Frontal cortex (tissue), 4 donors: ENCODE measurements around the gene STK11. TPM values are rescaled to one million over a fixed set of nuclear protein-coding genes. Genes with fewer than 3 reads are reported as not detected.

Experiments used
- DNase-seq, 2 donors: peaks; one replicate each; pipeline ENCODE4 v3.0.0; 2012; ENCODE audit warnings: low spot score in 2 of 2
- FAIRE-seq: peaks from 2 replicates; lab custom pipeline; 2012; peaks lifted over from hg19 to GRCh38; lab: Jason Lieb, UNC
- total RNA-seq: library from RNA; depleted of rRNA; stranded (reverse); fragments of >200 nt; gene quantifications from one replicate; pipeline ENCODE4 v1.2.3, GENCODE V29; 2014
- donor health status: control.
- donor health status: control.
- donor health status: control.

The STK11 gene
- 45.7 TPM for total RNA-seq

GRCh38 chr19:1205114-1206099 lies at the start of gene STK11:
STK11 (plus strand) TSS chr19:1205778; CDS start chr19:1206914, 1,136 bp downstream.
- no peak for FAIRE-seq

DNA sequence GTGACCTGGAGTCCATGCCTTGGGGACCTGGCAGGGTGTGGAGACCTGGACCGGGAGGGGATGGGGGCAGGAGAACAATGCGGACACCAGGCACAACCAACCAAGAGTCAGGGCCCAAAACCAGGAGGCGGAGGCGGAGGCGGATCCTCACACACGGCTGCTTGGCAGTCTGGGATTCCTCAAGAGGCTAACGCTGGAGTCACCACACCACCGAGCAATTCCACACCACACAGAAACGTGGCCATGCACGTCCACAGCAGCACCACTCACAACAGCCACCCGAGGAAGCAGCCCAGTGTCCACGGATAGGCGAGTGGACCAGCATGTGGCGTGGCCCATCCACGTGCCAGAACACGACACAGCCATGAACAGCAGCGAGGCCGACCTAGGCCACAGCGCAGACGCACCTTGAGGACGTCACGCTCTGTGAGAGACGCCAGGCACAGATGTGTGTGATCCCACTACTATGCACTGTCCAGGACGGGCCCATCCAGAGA lies 49.2 kb upstream of the STK11 start:
- no peak for FAIRE-seq
- DNase-seq = no peak

More at GRCh38 chr19:1205114-1206099, at the start of gene STK11:
- DNase-seq = peak; percentile 99

- FAIRE-seq (no peak), DNase-seq (no peak)
These were observed 48.6 kb upstream of the STK11 start for GRCh38 chr19:1156830-1157615.

DNA sequence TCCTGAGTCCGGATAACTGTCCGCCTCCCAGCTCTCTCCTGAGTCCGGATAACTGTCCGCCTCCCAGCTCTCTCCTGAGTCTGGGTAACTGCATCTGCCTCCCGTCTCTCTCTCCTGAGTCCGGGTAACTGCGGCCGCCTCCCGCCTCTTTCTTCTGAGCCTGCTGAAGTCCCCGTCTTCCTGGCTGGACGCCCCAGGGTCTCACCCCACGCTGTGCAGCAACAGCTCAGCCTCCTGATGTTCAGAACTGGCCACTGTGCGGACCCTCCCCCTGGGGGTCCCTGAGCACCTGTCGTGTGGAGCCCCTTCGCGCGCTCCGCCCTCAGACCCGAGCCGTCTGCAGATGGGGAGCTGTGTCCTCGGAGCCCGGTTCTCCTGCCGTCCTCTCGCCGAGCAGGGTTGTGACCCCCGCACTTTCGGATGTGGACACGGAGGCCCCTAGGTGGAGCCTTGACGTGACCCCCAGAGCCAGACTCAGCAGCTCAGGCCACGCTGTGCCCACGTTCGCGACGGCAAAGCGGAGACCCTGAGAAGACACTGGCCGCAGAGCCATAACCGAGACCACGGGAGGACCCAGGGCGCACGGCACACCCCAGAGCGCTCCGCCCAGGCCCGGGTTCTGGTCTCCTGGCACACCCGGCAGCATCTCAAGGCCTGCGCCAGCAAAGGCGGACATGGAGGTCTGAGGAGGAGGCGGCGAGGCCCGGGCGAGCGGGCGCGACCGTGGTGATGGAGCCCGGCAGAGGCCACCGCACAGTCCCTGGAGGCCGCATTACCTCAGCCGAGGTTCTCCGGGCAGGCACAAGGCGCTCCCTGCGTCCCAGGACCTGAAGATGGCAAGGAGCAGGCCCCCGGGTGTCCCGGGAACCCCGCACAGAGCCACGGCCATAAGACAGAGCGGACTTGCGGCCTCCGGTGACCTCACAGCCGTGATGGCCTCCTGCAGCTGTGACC lies 47.4 kb upstream of the STK11 start:
- no peak for FAIRE-seq

GRCh38 chr19:1158885-1159448 lies 46.6 kb upstream of the STK11 start:
- FAIRE-seq = no peak
- no peak for DNase-seq

More for the DNA sequence above, 47.4 kb upstream of the STK11 start:
- no peak for DNase-seq

- no peak for FAIRE-seq
- DNase-seq = no peak
These were observed 45.5 kb upstream of the STK11 start for GRCh38 chr19:1159864-1160595.

DNA sequence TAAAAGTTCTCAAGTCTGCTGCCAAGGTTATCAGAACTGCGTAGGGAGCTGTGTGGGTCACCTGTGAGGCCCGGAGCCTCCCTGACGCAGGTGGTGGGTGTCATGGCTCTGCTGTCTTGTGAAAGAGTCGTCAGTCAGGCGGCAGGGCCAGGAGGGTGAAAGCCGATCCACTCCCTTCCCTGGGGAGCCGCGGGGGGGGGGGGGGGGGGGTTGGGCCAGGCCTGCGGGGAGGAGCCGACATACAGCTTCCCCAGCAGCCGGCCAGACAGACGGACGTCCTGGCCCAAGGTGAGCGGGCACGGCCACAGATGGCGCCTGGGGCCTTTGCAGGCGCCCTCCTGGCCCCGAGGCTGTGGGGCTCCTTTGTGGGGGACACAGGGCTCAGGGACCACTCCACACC lies 43.9 kb upstream of the STK11 start:
- FAIRE-seq (no peak), DNase-seq (no peak)

DNA sequence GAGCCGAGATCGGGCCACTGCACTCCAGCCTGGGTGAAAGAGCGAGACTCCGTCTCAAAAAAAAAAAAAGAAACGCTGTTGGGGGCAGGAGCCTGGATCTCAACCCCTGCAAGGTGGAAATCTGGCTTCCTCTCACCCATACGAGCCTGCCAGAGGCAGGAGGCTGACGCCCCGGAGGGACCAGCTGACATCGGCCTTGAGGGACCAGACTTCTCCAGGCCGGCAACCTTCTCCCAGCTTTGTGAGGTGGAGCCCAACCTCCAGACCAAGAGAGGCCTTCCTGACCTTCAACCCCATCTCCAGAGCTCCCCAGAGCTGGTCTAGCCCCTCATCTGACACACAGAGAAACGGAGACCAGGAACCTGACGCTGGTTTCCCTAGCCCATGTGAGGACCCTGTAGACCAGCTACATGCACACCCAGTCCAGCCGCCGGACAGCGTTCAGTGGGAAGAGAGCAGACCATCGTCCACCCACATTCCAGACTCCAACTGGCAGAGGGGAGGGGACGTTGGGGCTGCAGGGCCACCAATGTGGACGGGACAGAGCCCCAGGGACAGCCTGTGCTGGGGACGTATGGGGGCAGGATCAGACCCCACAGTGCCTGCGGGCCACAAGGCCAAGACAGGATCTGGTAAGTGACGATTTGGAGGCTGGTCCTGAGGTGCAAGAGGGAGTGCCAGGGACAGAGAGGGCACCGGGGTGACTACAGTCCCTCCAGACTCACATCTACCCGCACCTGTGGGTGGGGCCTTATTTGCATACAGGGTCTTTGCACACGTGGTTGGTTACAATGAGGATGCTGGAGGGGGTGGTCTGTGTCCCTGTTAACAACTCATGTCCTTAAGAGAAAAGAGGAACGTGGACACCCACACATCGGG lies 42.9 kb upstream of the STK11 start:
- no peak for DNase-seq
- FAIRE-seq = no peak

GRCh38 chr19:1163283-1163933 lies 42.2 kb upstream of the STK11 start:
- DNase-seq = no peak
- FAIRE-seq = no peak

DNA sequence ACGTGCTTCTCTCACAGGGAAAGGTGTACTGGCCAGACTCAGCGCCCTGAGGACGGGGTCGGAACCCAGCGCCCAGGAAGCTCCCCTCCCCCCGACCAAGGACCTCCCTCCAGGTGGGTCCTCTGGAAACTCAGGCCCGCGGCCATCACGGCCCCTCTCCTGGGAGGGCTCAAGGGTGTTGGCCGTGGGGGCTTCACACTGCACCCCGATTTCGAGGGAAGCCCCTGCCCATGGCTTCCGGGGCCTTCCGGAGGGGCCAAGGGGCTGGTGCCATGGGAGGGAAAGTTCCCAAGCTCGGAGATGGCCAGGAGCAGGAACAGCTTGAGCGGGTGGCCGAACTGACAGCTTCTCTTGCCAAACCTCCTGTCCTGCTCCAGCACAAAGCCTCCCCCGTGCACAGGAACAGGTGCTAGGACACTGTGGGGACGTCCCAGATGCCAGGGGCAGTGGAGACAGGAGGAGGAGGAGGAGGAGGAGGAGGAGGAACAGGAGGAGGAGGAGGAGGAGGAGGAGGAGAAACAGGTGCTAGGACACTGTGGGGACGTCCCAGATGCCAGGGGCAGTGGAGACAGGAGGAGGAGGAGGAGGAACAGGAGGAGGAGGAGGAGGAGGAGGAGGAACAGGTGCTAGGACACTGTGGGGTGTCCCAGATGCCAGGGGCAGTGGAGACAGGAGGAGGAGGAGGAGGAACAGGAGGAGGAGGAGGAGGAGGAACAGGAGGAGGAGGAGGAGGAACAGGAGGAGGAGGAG lies 41.5 kb upstream of the STK11 start:
- DNase-seq (no peak), FAIRE-seq (no peak)

DNA sequence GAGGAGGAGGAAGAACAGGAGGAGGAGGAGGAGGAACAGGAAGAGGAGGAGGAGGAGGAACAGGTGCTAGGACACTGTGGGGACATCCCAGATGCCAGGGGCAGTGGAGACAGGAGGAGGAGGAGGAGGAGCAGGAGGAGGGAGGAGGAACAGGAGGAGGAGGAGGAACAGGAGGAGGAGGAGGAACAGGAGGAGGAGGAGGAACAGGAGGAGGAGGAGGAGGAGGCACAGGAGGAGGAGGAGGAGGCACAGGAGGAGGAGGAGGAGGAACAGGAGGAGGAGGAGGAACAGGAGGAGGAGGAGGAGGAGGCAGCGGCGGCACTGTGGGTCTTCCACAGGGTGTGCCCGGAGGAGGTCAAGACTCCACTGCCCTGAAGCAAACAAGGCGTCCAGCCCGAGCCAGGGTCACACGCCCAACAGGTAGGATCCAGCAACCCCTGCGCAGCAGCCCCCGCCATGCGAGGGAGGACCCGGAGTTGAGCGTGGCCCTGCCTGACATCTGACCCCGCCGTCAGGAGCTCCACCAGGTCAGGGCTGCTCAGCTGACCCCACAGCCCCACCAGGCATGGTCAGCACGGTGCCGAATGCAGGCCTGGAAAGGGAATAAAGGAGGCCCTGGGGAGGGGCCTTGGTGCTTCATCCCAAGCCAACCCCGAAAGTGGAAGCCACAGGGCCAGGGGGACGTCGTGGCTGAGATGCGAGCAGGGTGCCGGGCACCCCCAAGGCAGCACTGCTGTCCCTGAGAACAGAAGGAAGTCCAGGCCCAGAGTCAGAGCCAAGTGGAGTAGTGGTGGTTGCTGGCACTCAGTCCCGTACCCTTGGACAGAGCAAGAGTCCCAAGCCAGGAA lies 40.7 kb upstream of the STK11 start:
- FAIRE-seq = no peak
- DNase-seq = no peak

DNA sequence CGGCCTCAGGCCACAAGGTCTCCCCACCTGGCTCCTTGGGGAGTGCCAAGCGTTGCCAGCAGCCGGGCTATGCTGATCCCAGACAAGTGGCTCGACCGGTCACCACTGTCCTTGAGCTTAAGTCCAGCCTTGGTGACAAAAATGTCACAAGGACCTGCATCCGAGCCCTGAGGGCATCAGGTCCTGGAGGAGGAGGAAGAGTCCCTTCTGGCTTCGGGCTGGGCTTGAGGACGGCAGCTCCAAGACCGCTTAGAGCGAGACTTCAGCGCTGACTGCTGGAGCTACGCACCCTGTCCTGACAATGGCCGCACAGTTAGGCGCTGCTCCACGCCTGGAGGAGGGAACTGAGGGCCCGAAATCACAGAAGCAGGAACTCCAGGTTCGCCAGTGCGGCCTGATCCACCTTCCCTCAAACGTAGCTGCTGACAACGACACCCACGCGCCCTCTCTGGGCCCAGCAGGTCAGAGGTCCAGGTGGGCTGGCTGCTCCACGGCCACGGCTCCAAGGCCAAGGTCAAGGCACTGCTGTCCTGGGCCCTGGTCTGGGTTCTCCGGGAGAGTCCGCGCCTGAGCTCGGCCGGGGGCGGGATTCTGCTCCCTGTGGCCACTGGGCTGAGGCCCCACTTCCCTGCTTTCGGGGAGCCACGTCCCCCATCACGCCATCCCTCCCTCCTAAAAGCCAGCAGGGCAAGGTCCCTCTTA lies 38.6 kb upstream of the STK11 start:
- DNase-seq (no peak), FAIRE-seq (no peak)

GRCh38 chr19:1167687-1168571 lies 37.6 kb upstream of the STK11 start:
- no peak for DNase-seq
- FAIRE-seq = no peak
